ENCODE measurements around the gene GADD45G.

GRCh38 chr9:89655056-89655989 lies 50.5 kb downstream of the GADD45G start:
- TF ChIP-seq CTCF (IDR thresholded peaks at IDR 0.05) (no peak), POLR2A (IDR thresholded peaks at IDR 0.05) (no peak)

Data from body of pancreas (tissue), 4 donors.